ENCODE data around the gene MTCL1. TPM values are rescaled to one million over a fixed set of nuclear protein-coding genes. Genes with fewer than 3 reads are reported as not detected.

The MTCL1 gene
- total and polyA plus RNA-seq, 10 of the 15 experiments (the other 5 are each of a cell fraction or from before 2014, with no cell fraction given) = 0.03 to 0.36 (median 0.13) TPM; not detected in 4

DNA sequence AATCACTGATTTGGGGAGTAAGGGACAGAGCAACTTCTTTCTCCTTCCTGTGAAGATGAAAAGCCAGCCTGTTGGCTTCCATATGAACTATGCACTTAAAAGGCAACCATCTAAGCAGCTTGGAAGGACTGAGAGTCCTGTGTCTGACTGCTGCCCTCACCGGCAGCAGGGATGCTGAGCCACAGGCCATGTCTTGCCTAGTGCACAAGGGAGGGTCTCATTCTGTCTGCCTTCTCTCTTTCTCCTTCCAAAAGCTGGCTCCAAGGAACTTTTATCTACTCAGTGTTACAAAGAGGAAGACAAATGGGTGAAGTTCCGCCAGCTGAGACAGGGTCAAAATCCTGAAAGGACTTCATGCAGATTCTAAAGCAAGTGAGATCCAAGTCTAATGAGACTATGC lies 146.3 kb downstream of the MTCL1 start:
- Histone ChIP-seq H3K27ac (ENCODE audit: control insufficient read depth, insufficient read depth) (no peak overlapping the region), H3K4me2 (ENCODE audit: control insufficient read depth, insufficient read depth) (no peak overlapping the region), H3K9me3 (replicated peaks; ENCODE audit: control insufficient read depth, insufficient read depth, low read length) (no peaks in the 10 kb centered on the region), H3K4me1 (ENCODE audit: control insufficient read depth, insufficient read depth, low read length) (no peaks in the 10 kb centered on the region), H3K4me3 (no peak overlapping the region), H4K20me1 (ENCODE audit: control insufficient read depth, insufficient read depth) (no peaks in the 10 kb centered on the region), H2AFZ (ENCODE audit: control insufficient read depth, low read depth, low read length) (no peak overlapping the region), H3K79me2 (ENCODE audit: control insufficient read depth, insufficient read depth, low read length) (no peaks in the 10 kb centered on the region), H3K9ac (ENCODE audit: control insufficient read depth, insufficient read depth, low read length) (no peak overlapping the region), H3K27me3 (replicated peaks in 1 of 2; ENCODE audit: control insufficient read depth in 2 of 2, insufficient read depth in 2 of 2, low read length in 1 of 2) (peaks cover 0 to 1% of the 10 kb centered on the region in 2 experiments; a peak in 1 of 4 replicates), H3K36me3 (ENCODE audit: control insufficient read depth in 2 of 2, insufficient read depth in 2 of 2, low read length in 1 of 2) (no peaks in the 10 kb centered on the region)
- DNase-seq (ENCODE audit: low read depth, low spot score) = no peak
- 94% methylated on average over 2 of the region's 2 CpGs for WGBS (ENCODE audit: insufficient coverage, insufficient replicate concordance, low lambda C conversion rate, missing lambda C conversion rate)
- ChIA-PET SMC1A (ENCODE audit: uncharacterized antibody, unreplicated experiment) (no interaction called here), RAD21 (ENCODE audit: unreplicated experiment) (no interaction called here), CTCF (no interaction called here), POLR2A (no interaction called here)
- no TSS peak for BruUV-seq (replicated peaks)
- in situ Hi-C loops (cut with MboI) = no loop called here
- TF ChIP-seq ATF7 (IDR thresholded peaks at IDR 0.05; ENCODE audit: low read depth) (no peak), CREB1 (IDR thresholded peaks at IDR 0.05; ENCODE audit: low read depth) (no peak), EGR1 (IDR thresholded peaks at IDR 0.05; ENCODE audit: borderline replicate concordance in 1 of 2, low read depth in 2 of 2, low read length in 2 of 2) (no peak), SUPT20H (IDR thresholded peaks at IDR 0.05; ENCODE audit: borderline replicate concordance, control insufficient read depth, low read depth, low read length) (no peak), ZSCAN29 (IDR thresholded peaks at IDR 0.05) (no peak), ZNF274 (IDR thresholded peaks at IDR 0.05; ENCODE audit: insufficient read depth, insufficient read length) (no peak), RB1 (IDR thresholded peaks at IDR 0.05; ENCODE audit: borderline replicate concordance) (no peak), CHD4 (IDR thresholded peaks at IDR 0.05) (no peak)
- TF ChIP-seq, protein P1, sequence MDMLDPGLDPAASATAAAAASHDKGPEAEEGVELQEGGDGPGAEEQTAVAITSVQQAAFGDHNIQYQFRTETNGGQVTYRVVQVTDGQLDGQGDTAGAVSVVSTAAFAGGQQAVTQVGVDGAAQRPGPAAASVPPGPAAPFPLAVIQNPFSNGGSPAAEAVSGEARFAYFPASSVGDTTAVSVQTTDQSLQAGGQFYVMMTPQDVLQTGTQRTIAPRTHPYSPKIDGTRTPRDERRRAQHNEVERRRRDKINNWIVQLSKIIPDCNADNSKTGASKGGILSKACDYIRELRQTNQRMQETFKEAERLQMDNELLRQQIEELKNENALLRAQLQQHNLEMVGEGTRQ (IDR thresholded peaks at IDR 0.05; ENCODE audit: borderline replicate concordance, low read depth, low read length) = no peak
- TF ChIP-seq, protein P2, sequence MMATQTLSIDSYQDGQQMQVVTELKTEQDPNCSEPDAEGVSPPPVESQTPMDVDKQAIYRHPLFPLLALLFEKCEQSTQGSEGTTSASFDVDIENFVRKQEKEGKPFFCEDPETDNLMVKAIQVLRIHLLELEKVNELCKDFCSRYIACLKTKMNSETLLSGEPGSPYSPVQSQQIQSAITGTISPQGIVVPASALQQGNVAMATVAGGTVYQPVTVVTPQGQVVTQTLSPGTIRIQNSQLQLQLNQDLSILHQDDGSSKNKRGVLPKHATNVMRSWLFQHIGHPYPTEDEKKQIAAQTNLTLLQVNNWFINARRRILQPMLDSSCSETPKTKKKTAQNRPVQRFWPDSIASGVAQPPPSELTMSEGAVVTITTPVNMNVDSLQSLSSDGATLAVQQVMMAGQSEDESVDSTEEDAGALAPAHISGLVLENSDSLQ (IDR thresholded peaks at IDR 0.05) = no peak
- TF ChIP-seq, protein P3, sequence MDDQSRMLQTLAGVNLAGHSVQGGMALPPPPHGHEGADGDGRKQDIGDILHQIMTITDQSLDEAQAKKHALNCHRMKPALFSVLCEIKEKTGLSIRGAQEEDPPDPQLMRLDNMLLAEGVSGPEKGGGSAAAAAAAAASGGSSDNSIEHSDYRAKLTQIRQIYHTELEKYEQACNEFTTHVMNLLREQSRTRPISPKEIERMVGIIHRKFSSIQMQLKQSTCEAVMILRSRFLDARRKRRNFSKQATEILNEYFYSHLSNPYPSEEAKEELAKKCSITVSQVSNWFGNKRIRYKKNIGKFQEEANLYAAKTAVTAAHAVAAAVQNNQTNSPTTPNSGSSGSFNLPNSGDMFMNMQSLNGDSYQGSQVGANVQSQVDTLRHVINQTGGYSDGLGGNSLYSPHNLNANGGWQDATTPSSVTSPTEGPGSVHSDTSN (IDR thresholded peaks at IDR 0.05; ENCODE audit: insufficient replicate concordance, low read depth, low read length) = no peak
- FAIRE-seq = no peak
- ATAC-seq = no peak
- intact Hi-C loops (cut with micrococcal nuclease; ENCODE audit: unreplicated experiment) = no loop called here

Measured in GM12878 (cell line).